ENCODE measurements around the gene EDRF1.

DNA sequence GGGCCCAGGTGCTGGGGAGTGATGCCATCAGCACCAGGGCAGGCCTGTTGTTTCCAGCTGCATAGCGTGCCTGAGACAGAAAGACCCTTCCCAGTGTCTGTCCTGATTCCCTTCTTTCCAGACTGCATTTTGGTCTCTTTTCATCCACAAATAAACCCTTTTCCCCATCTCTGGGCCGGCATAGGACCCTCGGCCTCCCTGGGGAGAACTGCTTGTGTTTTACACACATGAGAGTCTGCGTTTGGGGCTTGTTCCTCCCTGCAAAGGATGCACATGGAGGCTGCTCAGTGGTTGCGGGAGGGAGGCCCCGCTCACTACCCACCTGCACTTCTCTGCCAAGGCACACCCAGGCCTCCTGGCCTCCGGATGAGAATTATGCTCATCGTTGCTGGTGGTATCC is 61.9 kb downstream of the EDRF1 start:
- no peak for TF ChIP-seq POLR2A (IDR thresholded peaks at IDR 0.05)
- TF ChIP-seq, protein P1, sequence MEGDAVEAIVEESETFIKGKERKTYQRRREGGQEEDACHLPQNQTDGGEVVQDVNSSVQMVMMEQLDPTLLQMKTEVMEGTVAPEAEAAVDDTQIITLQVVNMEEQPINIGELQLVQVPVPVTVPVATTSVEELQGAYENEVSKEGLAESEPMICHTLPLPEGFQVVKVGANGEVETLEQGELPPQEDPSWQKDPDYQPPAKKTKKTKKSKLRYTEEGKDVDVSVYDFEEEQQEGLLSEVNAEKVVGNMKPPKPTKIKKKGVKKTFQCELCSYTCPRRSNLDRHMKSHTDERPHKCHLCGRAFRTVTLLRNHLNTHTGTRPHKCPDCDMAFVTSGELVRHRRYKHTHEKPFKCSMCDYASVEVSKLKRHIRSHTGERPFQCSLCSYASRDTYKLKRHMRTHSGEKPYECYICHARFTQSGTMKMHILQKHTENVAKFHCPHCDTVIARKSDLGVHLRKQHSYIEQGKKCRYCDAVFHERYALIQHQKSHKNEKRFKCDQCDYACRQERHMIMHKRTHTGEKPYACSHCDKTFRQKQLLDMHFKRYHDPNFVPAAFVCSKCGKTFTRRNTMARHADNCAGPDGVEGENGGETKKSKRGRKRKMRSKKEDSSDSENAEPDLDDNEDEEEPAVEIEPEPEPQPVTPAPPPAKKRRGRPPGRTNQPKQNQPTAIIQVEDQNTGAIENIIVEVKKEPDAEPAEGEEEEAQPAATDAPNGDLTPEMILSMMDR (IDR thresholded peaks at IDR 0.05), result no peak
